Trophoblast cell (in vitro differentiated cells and primary cell): ENCODE measurements around the gene FARP2.

Source experiments
- DNase-seq, 2 donors: peaks; one replicate each; pipeline ENCODE4 v3.0.0-alpha.2; 2016
- H2AFZ ChIP-seq: 2 replicates; pipeline ENCODE4 v1.6.1; 2013; ENCODE audit warnings: low read length, moderate library complexity, mild to moderate bottlenecking; ENCODE audit not compliant: insufficient read depth, poor library complexity
- H2AK5ac ChIP-seq: 2 replicates; pipeline ENCODE4 v1.6.1; 2013; ENCODE audit warnings: mild to moderate bottlenecking, low read length
- H2BK120ac ChIP-seq: 2 replicates; pipeline ENCODE4 v1.6.1; 2013; ENCODE audit warnings: low read length, mild to moderate bottlenecking, moderate library complexity; ENCODE audit not compliant: insufficient read depth, poor library complexity
- H2BK12ac ChIP-seq: 2 replicates; pipeline ENCODE4 v1.6.1; 2013; ENCODE audit warnings: mild to moderate bottlenecking, low read length, moderate library complexity
- H2BK5ac ChIP-seq: 2 replicates; pipeline ENCODE4 v1.6.1; 2013; ENCODE audit warnings: low read length, low read depth, moderate library complexity, mild to moderate bottlenecking; ENCODE audit not compliant: poor library complexity
- H3K14ac ChIP-seq: 2 replicates; pipeline ENCODE4 v1.6.1; 2013; ENCODE audit warnings: mild to moderate bottlenecking, low read length
- H3K18ac ChIP-seq: 2 replicates; pipeline ENCODE4 v1.6.1; 2013; ENCODE audit warnings: mild to moderate bottlenecking, low read length
- H3K23ac ChIP-seq: 2 replicates; pipeline ENCODE4 v1.6.1; 2013; ENCODE audit warnings: low read length
- H3K27ac ChIP-seq: 2 replicates; pipeline ENCODE4 v1.5.1; 2013; ENCODE audit warnings: low read depth, mild to moderate bottlenecking, inconsistent platforms, low read length, moderate library complexity
- H3K27me3 ChIP-seq: 2 replicates; pipeline ENCODE4 v1.6.1; 2013; ENCODE audit warnings: inconsistent platforms, mild to moderate bottlenecking, low read length, moderate library complexity; ENCODE audit not compliant: insufficient read depth
- H3K36me3 ChIP-seq, 2 experiments: 1 replicate in 1 of 2; 2 replicates in 1 of 2; pipeline ENCODE4 v1.6.1; 2013; ENCODE audit warnings: low read length in 2 of 2, mild to moderate bottlenecking in 2 of 2, moderate library complexity in 1 of 2; ENCODE audit not compliant: insufficient read depth in 2 of 2, control insufficient read depth in 1 of 2
- H3K4ac ChIP-seq: 2 replicates; pipeline ENCODE4 v1.6.1; 2013; ENCODE audit warnings: low read depth, mild to moderate bottlenecking, low read length, moderate library complexity
- H3K4me1 ChIP-seq, 2 experiments: 1 replicate in 1 of 2; 2 replicates in 1 of 2; pipeline ENCODE4 v1.6.1; 2013; ENCODE audit warnings: low read length in 2 of 2, mild to moderate bottlenecking in 2 of 2, moderate library complexity in 1 of 2; ENCODE audit not compliant: insufficient read depth in 2 of 2, control insufficient read depth in 1 of 2
- H3K4me2 ChIP-seq: 2 replicates; pipeline ENCODE4 v1.6.1; 2013; ENCODE audit warnings: inconsistent platforms, mild to moderate bottlenecking, low read length, moderate library complexity
- H3K4me3 ChIP-seq: 2 replicates; pipeline ENCODE4 v1.5.1; 2013; ENCODE audit warnings: mild to moderate bottlenecking, low read depth, low read length, inconsistent platforms
- H3K79me1 ChIP-seq: one replicate; pipeline ENCODE4 v1.6.1; 2013; ENCODE audit warnings: low read length
- H3K79me2 ChIP-seq: 2 replicates; pipeline ENCODE4 v1.6.1; 2013; ENCODE audit warnings: low read length, mild to moderate bottlenecking; ENCODE audit not compliant: control insufficient read depth, insufficient read depth, poor library complexity
- H3K9ac ChIP-seq: 2 replicates; pipeline ENCODE4 v1.6.1; 2013; ENCODE audit warnings: mild to moderate bottlenecking, low read length
- H3K9me3 ChIP-seq: 2 replicates; pipeline ENCODE4 v1.6.1; 2013; ENCODE audit warnings: low read depth, mild to moderate bottlenecking, control low read depth, inconsistent platforms, low read length; ENCODE audit not compliant: insufficient read depth
- H4K12ac ChIP-seq: 2 replicates; pipeline ENCODE4 v1.6.1; 2013; ENCODE audit warnings: low read depth, mild to moderate bottlenecking, low read length, moderate library complexity
- H4K8ac ChIP-seq: 2 replicates; pipeline ENCODE4 v1.6.1; 2013; ENCODE audit warnings: low read depth, mild to moderate bottlenecking, low read length, moderate library complexity
- H4K91ac ChIP-seq: one replicate; pipeline ENCODE4 v1.6.1; 2013; ENCODE audit warnings: low read depth, mild to moderate bottlenecking, low read length, moderate library complexity
- WGBS: extraction: QIAGEN DNeasy Blood & Tissue Kit; methylation state at CpG from one replicate; pipeline ENCODE4 v1.1.7; 2013; ENCODE audit warnings: missing lambda C conversion rate; ENCODE audit not compliant: insufficient read length, insufficient coverage; ENCODE audit errors: extremely low coverage; 5-methylcytosine and 5-hydroxymethylcytosine counted together

Gene FARP2

DNA sequence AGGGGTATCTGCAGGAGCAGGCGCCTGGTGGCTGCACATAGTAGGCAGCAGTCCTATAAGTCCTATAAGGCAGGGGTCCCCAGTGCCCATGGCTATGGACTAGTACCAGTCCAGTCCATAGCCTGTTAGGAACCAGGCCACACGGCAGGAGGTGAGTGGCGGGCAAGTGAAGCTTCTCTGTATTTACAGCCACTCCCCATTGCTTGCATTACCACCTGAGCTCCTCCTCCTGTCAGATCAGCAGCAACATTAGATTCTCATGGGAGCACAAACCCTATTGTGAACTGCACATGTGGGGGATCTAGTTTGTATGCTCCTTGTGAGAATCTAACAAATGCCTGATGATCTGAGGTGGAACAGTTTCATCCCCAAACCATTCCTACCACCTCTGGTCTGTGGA, 119.2 kb downstream of the FARP2 start:
- Histone ChIP-seq H2BK120ac (no peak overlapping the region), H3K14ac (no peak overlapping the region), H3K23ac (no peak overlapping the region), H3K79me1 (no peaks in the 10 kb centered on the region), H3K27ac (no peak overlapping the region), H3K18ac (no peak overlapping the region), H3K36me3 (peaks cover 4% of the 10 kb centered on the region in 2 experiments), H2BK5ac (no peak overlapping the region), H4K8ac (no peak overlapping the region), H3K79me2 (no peaks in the 10 kb centered on the region), H3K27me3 (no peaks in the 10 kb centered on the region), H2AK5ac (no peak overlapping the region), H2AFZ (no peak overlapping the region), H4K12ac (no peak overlapping the region), H3K9me3 (peaks cover 2% of the 10 kb centered on the region), H4K91ac (no peak overlapping the region), H3K4ac (no peak overlapping the region), H3K4me3 (no peak overlapping the region), H3K9ac (no peak overlapping the region), H2BK12ac (no peak overlapping the region), H3K4me2 (no peak overlapping the region), H3K4me1 (no peaks in the 10 kb centered on the region)
- no CpG with 5 or more reads among the region's 3 CpGs for WGBS
- no peak for DNase-seq

DNA sequence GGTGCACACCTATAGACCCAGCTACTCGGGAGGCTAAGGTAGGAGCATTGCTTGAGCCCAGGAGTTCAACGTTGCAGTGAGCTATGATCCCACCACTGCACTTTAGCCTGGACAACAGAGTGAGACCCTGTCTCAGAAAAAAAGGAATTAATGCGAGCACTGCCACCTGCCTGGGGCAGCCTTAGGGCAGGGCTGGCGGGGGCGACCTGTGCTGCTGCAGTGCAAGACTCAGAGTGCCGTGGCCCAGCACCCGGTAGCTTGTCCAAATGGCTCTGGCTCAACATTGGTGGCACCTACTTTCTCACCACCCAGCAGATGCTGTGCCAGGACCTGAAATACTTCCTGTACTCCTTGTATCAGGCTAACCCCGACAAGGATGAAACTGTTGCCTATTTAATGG, 122.1 kb downstream of the FARP2 start:
- H2BK120ac ChIP-seq: no peak overlapping the region
- H3K9me3 ChIP-seq: peaks cover 2% of the 10 kb centered on the region
- no peak overlapping the region for H2AFZ ChIP-seq
- H2BK5ac ChIP-seq: no peak overlapping the region
- no peak overlapping the region for H3K4ac ChIP-seq
- H3K27me3 ChIP-seq: no peaks in the 10 kb centered on the region
- DNase-seq: no peak
- WGBS: no CpG with 5 or more reads among the region's 8 CpGs
- H3K79me2 ChIP-seq: no peaks in the 10 kb centered on the region
- no peak overlapping the region for H3K27ac ChIP-seq
- no peak overlapping the region for H3K4me3 ChIP-seq
- H3K79me1 ChIP-seq: no peaks in the 10 kb centered on the region
- H3K14ac ChIP-seq: no peak overlapping the region
- no peak overlapping the region for H4K91ac ChIP-seq
- no peak overlapping the region for H2AK5ac ChIP-seq
- H4K12ac ChIP-seq: no peak overlapping the region
- no peak overlapping the region for H3K23ac ChIP-seq
- peaks cover 4% of the 10 kb centered on the region in 2 experiments for H3K36me3 ChIP-seq
- no peak overlapping the region for H3K18ac ChIP-seq
- H2BK12ac ChIP-seq: no peak overlapping the region
- no peaks in the 10 kb centered on the region for H3K4me1 ChIP-seq
- no peak overlapping the region for H3K4me2 ChIP-seq
- H4K8ac ChIP-seq: no peak overlapping the region
- no peak overlapping the region for H3K9ac ChIP-seq

DNA sequence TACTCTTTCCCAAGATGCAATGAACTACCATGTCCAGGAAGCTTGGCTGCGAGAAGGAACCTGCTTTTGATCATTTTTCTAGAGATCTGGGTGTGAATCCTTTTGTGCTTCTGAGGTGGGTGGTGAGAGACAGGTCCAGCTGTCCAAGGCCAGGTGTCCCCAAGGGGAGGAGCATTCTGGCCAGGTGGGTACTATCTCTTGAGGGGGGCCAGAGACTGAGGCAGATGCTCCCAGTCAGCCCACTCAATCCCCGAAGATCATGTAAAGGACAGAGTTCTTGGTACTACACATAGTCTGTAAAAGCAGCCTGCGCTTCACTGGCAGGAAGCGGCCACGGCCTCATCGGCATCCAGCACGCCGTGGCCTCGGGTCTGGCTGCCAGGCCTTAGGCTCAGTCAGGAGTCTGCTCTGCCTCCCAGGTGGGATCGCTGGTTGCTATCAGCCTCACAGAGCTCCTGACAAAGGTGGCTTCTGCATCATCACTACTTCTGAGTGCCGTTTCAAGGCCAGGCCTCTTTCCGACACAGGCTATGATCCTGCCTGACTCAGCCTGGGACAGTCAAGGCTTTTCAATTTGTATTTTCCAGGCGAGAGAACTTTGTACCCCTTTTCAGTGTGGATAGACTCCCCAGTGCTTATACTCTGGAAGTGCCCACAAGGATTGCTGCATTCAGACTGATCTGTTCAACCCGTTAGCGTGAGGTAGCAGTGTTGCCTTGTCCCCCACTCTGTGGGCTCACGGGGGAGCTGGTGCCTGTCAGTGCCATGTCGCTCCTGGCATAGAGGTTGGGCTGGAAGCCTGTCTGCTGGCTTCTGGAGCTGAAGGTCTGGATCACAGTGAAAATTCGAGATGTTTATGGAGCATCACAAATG, 123.2 kb downstream of the FARP2 start:
- no peaks in the 10 kb centered on the region for H3K79me2 ChIP-seq
- no peak overlapping the region for H2BK5ac ChIP-seq
- H2AK5ac ChIP-seq: no peak overlapping the region
- H3K4ac ChIP-seq: no peak overlapping the region
- peaks cover 4% of the 10 kb centered on the region in 2 experiments for H3K36me3 ChIP-seq
- H3K27me3 ChIP-seq: no peaks in the 10 kb centered on the region
- no peak overlapping the region for H4K8ac ChIP-seq
- no peak overlapping the region for H3K27ac ChIP-seq
- no peak overlapping the region for H3K4me2 ChIP-seq
- no peak overlapping the region for H4K91ac ChIP-seq
- no peak overlapping the region for H3K4me3 ChIP-seq
- no peak for DNase-seq
- H4K12ac ChIP-seq: no peak overlapping the region
- no peak overlapping the region for H2BK120ac ChIP-seq
- H3K79me1 ChIP-seq: no peaks in the 10 kb centered on the region
- no peaks in the 10 kb centered on the region for H3K4me1 ChIP-seq
- H3K18ac ChIP-seq: no peak overlapping the region
- no peak overlapping the region for H3K9ac ChIP-seq
- no CpG with 5 or more reads among the region's 18 CpGs for WGBS
- H2BK12ac ChIP-seq: no peak overlapping the region
- H3K23ac ChIP-seq: no peak overlapping the region
- no peaks in the 10 kb centered on the region for H3K9me3 ChIP-seq
- no peak overlapping the region for H2AFZ ChIP-seq
- H3K14ac ChIP-seq: no peak overlapping the region

DNA sequence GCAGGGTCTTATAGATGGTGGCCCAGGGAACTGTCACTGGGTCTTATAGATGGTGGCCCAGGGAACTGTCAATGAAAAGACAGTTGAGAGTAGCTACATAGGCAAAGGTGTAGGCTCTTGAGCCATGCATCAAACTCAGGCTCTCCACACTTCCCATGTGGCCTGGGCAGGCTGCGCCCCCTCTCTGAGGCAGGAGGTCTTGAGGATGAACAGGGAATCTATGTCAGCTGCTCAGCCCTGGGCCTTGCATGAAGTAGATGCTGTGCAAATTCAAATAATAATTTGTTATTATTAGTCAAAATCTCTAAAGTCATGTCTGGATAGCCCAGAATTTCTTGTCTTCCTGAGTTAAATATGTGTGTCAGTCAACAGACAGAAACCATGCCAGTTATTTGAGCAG, 125.6 kb downstream of the FARP2 start:
- Histone ChIP-seq H3K4me3 (no peak overlapping the region), H3K14ac (no peak overlapping the region), H3K4ac (no peak overlapping the region), H3K23ac (no peak overlapping the region), H3K9ac (no peak overlapping the region), H2AFZ (no peak overlapping the region), H3K4me2 (no peak overlapping the region), H2BK120ac (no peak overlapping the region), H3K36me3 (peaks cover 4% of the 10 kb centered on the region in 2 experiments), H2AK5ac (no peak overlapping the region), H3K4me1 (no peaks in the 10 kb centered on the region), H3K79me2 (no peaks in the 10 kb centered on the region), H2BK12ac (no peak overlapping the region), H4K91ac (no peak overlapping the region), H3K27me3 (no peaks in the 10 kb centered on the region), H2BK5ac (no peak overlapping the region), H3K79me1 (no peaks in the 10 kb centered on the region), H4K8ac (no peak overlapping the region), H3K18ac (no peak overlapping the region), H3K27ac (no peak overlapping the region), H4K12ac (no peak overlapping the region), H3K9me3 (no peaks in the 10 kb centered on the region)
- WGBS: no CpG with 5 or more reads among the region's 1 CpG
- DNase-seq: no peak
